HG03175 (cell line): ENCODE data around the gene CHCT1.
"Not testable (repeated sequence)": the region's sequence is repeated elsewhere in the genome, so short reads cannot be mapped to it uniquely, and the experiment has no call there.

Experiments used
- ATAC-seq: cut with Tn5 transposase; IDR thresholded peaks from one replicate; pipeline ENCODE4 v1.9.1; 2021; ENCODE audit warnings: mild to moderate bottlenecking, moderate library complexity; ENCODE audit not compliant: unreplicated experiment

CHCT1 gene

DNA sequence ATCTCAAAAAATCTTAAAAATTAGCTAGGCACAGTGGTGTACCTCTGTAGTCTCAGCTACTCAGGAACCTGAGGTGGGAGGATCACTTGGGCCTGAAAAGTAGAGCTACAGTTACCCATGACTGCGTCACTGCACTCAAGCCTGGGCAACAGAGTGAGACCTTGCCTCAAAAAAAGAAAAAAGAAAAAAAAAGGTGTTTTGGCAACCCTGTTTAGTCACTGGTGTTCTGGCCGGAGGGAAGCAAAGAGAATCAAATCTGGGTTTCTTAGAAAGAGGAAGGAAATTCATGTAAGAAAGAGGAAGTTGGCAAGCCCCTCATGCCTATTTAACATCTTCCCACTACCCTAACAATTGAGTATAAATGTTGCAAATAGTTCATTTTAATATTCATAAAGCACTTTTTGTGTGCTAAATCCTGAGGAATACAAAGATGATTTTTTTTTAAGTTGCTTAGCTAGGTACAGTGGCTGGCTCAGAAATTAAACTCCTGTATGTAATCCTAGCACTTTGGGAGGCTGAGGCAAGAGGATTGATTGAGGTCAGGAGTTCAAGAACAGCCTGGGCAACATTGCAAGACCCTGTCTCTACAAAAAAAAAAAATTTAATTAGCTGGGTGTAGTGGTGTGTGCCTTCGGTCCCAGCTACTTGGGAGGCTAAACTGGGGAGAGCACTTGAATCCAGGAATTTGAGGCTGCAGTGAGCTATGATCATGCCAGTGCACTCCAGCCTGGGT is 23.9 kb upstream of the CHCT1 start:
- ATAC-seq = peak; percentile 87

DNA sequence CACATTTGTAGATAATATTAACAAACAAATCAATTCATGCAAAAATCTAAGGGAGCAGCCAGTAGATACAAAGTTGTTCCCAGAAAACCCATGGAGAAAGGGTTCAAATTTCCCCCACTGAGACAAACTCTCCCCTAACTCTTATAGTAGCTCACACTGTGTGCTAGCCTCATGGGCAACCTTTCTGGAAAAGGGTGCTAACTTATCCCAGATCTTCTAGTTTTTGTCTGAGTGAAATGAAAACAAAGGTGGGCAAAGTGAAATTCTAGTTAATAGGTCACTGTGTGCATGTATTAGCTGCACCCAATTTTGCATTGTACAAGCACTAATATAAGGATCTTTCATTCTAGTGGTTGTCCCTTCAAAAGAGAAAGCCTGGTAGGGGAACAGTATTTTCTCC is 20.5 kb upstream of the CHCT1 start:
- ATAC-seq = no peak

DNA sequence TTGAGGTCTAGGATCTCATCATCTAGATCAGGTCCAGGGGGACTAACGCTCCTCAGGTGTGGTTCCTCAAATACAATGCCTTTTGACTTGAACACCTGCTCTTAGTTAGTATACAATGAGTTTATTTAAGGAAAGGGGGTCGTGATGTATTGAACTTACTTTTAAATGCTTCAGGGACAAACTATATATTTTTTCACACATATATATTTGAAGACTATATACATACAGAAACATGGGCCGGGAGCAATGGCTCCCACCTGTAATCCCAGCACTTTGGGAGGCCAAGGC is 18.8 kb upstream of the CHCT1 start:
- no peak for ATAC-seq

DNA sequence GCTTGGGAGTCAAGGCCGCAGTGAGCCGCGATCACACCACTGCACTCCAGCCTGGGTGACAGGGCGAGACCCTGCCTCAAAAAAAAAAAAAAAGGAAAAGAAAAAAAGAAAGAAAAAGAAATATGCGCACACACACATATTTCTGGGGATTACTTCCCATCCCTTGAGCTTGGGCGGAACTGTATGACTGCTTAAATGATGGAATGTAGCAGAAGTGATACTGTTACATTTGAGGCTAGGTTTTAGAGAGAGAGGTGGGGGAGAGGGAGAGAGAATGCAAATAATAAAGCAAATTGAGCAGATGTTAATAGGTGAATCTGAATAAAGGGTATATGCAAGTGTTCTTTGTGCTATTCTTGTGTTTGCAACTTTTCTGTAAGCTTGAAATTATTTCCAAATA is 18.3 kb upstream of the CHCT1 start:
- ATAC-seq = no peak

DNA sequence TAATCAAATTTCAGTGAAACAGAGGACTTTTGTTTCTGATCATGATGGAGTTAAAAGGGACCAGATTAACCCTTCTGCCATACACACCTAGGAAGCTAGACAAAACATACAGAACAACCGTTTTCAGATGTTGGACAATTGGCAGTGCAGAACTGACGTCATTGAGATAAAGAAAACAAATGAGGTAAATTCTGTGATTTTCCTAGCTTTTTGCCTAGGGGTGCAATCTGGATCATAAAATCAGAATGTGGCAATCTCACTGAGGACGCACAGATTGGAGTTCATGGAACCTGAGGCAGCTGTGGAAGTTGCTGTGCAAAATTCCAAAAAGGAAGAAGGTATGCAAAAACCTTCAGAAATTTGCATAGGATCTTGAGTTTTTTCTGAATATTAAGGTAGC is 15.4 kb upstream of the CHCT1 start:
- no peak for ATAC-seq

DNA sequence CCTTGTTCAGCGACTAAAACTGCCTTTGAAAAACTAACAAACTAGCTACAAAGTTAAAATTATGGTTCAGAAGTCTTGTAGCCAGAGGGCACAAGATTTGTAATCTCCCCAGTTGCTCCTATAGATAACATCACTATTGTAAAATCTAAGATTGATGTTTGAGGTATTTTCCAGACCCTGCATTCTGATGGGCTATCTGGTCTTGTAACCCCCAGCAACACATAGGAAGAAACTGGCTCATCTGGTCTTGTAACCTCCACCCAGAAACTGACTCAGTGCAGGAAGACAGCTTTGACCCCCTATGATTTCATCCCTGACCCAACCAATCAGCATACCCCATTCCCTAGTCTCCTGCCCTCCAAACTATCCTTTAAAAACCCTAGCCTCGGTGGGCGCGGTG is 12.3 kb upstream of the CHCT1 start:
- no peak for ATAC-seq

DNA sequence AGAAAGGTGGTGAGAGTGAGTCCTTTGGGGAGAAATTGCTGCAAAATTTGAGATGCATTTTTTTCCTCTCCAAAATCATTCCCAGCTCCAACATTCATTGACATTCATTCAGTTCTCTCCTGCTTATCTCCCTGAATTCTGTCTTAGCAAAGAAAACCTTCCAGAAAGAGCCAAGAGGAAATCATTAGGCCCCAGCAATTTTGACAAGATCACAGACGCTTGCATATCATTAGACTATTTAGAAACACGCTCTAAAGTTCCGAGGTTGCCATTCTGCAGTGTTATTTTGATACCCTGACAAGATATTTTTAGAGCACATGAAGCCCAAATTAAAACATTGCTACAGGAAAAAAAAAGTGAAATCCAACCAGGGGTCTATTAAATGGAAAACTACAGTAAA is 9.6 kb upstream of the CHCT1 start:
- ATAC-seq = no peak

DNA sequence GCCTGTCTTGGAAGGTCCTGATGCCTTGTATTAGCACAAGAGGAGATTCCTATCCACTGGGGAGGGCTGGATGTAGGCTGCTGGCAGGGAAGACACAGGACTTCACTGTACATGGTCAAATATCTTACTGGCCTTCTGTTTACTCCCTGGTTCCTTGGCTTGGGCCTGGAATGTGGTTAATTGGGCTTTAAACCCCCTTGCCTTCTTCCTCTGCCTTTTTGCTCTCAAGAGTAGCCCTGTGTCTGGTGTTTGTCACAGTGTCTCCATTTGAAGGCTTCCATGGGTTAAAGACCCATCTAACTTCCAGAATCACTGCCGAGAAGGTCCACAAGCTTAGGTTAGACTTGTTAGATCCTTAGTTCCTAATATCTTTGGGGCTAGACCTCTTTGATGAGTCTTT is 7.1 kb upstream of the CHCT1 start:
- no peak for ATAC-seq

DNA sequence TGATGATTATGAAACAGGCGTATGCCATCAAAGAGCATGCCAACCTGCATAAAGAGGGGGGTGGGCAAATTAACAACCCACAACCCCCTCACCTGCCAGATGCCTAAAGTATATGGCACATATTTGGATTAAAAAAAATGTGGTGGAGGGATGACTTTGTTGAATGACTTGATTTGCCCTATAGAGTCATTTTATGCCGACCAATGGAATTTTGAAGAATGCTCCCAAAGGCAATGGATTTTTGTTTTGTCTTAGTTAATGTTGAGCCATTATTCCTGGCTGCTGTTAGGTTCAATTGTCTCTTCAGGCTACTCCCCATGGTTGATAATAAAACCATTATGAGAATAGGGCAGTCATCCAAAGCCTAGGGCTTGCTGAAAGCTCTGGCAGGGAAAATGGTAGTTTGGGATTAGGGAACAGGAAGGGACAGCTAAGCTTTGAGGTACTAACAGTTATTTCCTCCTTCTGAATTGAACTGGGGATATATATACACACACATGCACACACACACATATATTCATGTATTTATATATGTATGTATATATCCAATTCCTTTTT is 5.8 kb upstream of the CHCT1 start:
- ATAC-seq = no peak

DNA sequence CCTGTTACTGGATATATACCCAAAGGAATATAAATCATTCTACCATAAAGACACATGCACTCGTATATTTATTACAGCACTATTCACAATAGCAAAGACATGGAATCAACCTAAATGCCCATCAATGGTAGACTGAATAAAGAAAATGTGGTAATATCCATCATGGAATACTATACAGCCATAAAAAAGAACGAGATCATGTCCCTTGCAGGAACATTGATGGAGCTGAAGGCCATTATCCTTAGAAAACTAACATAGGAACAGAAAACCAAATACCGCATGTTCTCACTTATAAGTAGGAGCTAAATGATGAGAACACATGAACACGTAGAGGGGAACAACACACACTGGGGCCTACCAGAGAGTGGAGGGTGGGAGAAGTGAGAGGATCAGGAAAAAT is 3.3 kb upstream of the CHCT1 start:
- ATAC-seq = not testable (repeated sequence)

DNA sequence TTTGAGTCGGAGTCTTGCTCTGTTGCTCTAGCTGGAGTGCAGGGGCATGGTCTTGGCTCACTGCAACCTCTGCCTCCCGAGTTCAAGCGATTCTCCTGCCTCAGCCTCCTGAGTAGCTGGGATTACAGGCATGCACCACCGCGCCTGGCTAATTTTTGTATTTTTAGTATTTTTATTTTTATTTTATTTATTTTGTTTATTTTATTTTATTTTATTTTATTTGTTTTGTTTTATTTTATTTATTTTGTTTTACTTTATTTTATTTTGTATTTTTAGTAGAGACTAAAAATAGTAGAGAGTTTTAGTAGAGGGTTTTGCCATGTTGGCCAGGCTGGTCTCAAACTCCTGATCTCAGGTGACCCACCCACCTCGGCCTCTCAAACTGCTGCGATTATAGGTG is 2.4 kb upstream of the CHCT1 start:
- not testable (repeated sequence) for ATAC-seq

DNA sequence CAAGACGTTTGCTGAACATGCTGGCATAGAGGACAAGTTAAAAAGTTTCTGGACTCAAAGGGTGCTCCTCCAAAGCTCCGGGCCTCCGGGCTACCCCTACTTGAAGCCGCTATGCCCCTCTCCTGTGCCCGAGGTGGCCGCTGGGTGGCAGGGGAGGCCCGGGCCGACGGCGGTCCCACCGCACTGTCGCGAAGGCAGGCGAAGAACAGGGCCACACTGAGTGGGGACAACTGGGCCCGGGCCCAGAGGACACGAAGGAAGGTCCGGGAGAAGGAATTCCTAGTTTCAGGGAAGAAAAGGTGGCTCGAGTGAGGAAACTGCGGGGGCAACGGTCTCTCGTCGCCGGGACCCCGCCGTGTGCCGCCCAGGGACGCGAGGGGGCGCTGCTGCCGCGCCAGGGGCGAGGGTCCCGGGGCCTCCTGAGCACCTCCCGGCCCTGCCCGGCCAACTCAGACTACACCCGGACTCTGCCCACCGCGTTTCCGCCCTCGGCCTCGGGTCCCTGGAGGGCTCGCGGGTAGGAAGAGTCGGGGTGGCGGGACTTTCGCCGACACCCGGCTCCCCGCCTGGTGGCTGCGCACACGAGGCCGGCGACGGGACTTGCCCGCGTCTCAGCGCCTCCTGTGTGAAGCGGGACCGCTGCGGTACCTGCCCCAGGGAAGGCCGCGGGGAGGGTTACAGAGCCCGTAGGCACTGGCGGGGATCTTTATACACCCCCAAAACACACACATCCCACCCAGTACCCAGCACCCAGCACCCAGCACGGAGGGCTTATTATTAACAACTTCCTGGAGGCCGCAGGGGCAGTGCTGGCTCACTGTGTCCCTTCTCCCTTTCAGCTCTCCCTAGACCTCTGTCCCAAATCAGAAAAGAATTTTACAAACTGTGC is 772 bp upstream of the CHCT1 start:
- ATAC-seq = peak; percentile 85

DNA sequence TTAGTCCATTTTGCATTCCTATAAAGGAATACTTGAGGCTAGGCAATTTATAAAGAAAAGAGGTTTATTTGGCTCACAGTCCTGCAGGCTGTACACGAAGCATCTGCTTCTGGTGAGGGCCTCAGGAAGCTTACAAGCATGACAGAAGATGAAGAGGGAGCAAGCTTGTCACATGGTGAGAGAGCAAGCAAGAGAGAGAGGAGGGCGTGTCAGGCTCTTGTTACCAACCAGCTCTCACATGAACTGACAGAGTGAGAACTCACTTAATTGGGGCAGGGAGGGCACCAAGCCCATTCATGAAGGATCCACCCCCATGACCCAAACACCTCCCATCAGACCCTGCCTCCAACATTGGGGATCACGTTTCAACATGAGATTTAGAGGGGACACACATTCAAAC is 1.6 kb downstream of the CHCT1 start:
- no peak for ATAC-seq

DNA sequence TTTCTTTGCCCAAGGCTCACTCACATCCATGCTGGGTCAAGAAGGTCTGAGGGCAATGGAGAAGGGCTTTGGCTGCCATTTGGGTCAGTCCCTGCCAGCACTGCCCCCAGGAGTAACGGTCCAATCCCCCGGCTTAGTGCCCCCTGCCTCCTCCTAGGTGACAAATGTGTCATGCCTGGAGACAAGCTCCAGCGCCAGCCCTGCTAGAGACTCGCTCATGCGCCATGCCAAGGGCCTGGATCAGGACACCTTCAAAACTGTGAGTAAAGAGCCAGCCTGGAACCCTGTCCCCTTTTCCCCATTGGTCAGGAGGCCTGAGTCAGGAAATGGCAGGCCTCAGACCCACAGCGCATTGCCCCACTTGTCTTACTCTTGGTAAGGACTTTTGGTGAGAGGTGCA is 3.3 kb downstream of the CHCT1 start:
- no peak for ATAC-seq

DNA sequence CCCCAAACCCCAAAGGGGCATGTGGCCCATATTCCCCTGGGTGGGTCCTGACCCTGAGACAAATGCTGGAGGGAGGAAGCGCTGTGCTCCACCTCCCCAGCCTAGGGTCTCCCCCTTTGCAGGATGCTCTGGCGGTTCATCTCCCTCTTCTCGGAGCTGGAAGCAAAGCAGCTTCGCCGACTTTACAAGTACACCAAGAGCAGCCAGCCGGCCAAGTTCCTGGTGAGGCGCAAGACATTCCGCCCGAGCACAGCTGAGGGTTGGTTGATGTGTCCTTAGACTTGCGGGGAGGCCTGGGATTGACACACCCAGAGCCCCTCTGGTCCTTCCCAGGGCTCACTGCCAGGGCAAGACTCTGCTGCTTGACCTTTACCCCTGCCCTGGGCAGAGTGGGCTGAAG is 4.3 kb downstream of the CHCT1 start:
- no peak for ATAC-seq

DNA sequence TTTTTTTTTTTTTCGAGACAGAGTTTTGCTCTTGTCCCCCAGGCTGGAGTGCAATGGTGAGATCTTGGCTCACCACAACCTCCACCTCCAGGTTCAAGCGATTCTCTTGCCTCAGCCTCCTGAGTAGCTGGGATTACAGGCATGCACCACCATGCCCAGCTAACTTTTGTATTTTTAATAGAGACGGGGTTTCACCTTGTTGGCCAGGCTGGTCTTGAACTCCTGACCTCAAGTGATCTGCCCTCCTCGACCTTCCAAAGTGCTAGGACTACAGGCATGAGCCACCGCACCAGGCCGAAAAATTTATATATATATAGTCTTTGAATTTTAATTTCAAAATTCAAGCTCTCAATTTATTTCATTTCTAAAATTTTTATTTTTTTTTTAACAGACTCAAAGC is 6.2 kb downstream of the CHCT1 start:
- ATAC-seq = not testable (repeated sequence)

DNA sequence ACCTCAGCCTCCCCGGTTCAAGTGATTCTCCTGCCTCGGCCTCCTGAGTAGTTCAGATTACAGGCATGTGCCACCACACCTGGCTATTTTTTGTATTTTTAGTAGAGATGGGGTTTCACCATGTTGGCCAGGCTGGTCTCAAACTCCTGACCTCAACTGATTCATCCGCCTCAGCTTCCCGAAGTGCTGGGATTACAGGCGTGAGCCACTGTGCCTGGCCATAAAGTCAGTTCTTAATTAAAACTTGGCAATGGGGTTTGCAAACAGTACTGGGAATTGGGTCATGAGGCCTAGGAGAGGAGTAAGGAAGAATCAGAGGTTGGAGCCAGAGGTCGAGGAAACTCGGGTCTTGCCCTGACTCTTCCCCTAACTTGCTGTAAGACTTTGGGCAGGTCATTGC is 8.3 kb downstream of the CHCT1 start:
- ATAC-seq = not testable (repeated sequence)

DNA sequence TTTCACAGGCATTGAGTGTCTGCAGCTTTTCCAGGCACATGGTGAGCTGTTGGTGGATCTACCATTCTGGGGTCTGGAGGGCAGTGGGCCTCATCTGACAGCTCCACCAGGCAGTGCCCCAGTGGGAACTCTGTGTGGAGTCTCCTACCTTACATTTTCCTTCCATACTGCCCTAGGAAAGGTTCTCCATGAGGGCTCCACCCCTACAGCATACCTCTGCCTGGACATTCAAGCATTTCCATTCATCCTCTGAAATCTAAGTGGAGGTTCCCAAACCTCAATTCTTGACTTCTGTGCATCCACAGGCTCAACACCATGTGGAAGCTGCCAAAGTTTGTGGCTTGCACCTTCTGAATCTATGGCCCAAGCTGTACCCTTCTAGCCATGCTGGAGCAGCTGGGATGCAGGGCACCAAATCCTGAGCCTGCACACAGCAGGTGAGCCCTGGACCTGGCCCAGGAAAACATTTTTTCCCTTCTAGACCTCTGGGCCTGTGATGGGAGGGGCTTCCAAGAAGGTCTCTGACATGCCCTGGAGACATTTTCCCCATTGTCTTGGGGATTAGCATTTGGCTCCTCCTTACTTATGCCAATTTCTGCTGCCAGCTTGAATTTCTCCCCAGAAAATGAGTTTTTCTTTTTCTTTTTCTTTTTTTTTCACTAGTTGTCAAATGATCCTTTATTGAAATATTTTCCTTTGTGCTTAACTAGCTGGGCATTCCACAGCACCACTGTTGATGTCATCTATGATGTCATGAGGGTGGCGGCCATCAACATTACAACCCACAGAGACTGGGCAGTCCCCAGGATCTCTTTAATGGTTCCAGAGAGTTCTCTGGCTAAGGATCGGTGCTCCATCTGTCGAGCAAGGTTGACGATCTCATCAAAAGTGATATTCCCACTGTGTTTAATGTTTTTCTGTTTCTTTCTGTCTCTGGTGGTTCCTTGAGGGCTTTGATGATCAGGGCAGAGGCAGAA is 11.0 kb downstream of the CHCT1 start:
- ATAC-seq = not testable (repeated sequence)

DNA sequence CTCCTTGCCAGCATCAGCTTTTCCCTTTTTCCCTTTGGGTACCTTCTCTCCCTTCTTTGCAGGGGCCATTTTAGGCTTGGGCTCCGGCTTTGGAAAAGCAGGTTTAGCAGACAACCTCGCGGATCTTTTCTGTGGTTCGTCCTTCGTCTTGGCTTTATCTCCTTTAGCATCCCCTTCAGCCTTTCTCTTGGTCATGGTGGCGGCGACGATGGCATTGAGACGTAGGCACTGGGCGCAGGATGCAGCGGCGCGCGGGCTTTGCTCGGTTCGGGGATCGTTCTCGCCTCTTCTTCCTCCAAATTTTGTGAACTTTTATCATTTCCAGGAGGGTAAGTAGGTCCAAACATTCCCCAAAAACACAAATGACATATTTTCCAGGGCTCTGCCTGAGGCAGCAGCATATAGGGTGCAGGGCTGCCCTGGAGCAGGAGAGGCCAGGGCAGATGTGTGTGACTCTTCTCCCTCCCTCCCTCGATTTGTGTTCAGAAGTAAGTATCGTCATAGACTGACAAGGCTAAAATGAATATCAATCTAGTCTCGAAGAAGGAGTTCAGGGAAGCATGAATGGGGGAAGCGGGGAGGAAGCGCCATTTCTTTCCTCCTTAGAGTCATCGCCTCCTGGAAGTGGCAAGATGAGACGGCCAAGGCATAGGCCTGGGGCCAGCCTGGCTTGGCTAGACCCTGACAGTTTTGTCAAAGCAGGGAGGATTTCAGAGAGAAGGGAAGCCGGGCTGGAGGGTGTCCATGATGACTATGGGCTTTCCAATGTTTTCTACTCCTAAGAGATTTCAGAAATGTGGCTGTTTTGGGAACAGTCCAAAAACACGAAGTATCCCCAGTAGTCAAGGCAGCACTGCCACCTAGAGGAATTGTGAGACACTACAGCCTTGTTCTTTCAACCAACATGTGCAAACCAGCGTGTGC is 13.2 kb downstream of the CHCT1 start:
- no peak for ATAC-seq

DNA sequence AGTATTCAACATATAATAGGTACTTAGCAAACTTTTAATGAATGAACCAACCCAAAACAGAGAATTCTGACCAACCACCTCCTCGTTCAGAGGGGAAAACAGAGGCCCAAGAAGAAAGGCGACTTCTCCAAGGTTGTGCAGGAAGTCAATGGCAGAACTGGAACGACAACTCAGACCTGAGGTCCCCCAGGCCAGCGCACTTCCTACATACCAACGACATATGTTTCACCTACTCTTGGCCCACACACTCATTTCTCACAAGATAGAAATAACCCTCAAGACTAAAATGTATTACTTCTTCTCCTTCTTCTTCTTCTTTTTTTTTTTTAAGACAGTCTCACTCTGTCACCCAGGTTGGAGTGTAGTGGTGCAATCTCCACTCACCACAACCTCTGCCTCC is 14.4 kb downstream of the CHCT1 start:
- no peak for ATAC-seq
